Aorta (tissue), 5 donors: Measurements from ENCODE around the gene TEPSIN. TPM values are rescaled to one million over a fixed set of nuclear protein-coding genes. Genes with fewer than 3 reads are reported as not detected.

Source experiments
- ATAC-seq: fragments of 200-7000 bp; cut with Tn5 transposase; one replicate; pipeline ENCODE4 v1.9.1; 2022; ENCODE audit warnings: moderate library complexity; ENCODE audit not compliant: low FRiP score
- DNase-seq, 2 donors: peaks; one replicate each; pipeline ENCODE4 v3.0.0-alpha.2; 2020
- H3K27ac ChIP-seq, 2 donors: one replicate each; pipeline ENCODE4 v1.5.1; 2013; ENCODE audit warnings: low read length in 2 of 2, mild to moderate bottlenecking in 2 of 2, moderate library complexity in 2 of 2, control low read depth in 1 of 2, inconsistent platforms in 1 of 2, low read depth in 1 of 2
- H3K27me3 ChIP-seq, 2 donors: one replicate each; pipeline ENCODE4 v1.6.1; 2013; ENCODE audit warnings: control low read depth in 1 of 2, low read length in 1 of 2, mild to moderate bottlenecking in 1 of 2, moderate library complexity in 1 of 2; ENCODE audit not compliant: insufficient read depth in 2 of 2, control insufficient read depth in 1 of 2
- H3K36me3 ChIP-seq, 2 donors: one replicate each; pipeline ENCODE4 v1.6.1; 2013; ENCODE audit warnings: control low read depth in 1 of 2, low read length in 1 of 2, mild to moderate bottlenecking in 1 of 2; ENCODE audit not compliant: insufficient read depth in 2 of 2, control insufficient read depth in 1 of 2
- H3K4me1 ChIP-seq, 2 donors: one replicate each; pipeline ENCODE4 v1.6.1; 2013; ENCODE audit warnings: low read length in 2 of 2, control low read depth in 1 of 2, mild to moderate bottlenecking in 1 of 2, moderate library complexity in 1 of 2; ENCODE audit not compliant: insufficient read depth in 2 of 2, control insufficient read depth in 1 of 2
- H3K4me3 ChIP-seq, 2 donors: one replicate each; pipeline ENCODE4 v1.5.1; 2013; ENCODE audit warnings: low read length in 2 of 2, control low read depth in 1 of 2, mild to moderate bottlenecking in 1 of 2
- H3K9me3 ChIP-seq: one replicate; pipeline ENCODE4 v1.6.1; 2013; ENCODE audit warnings: mild to moderate bottlenecking, low read length; ENCODE audit not compliant: control insufficient read depth
- WGBS, 2 donors: extraction: QIAGEN DNeasy Blood & Tissue Kit; methylation state at CpG; one replicate each; pipeline ENCODE4 v1.1.7; 2013; 5-methylcytosine and 5-hydroxymethylcytosine counted together
- intact Hi-C, 2 donors: fragments of 100-400 bp; cut with DNase I; formaldehyde crosslinking; loops; one replicate each; pipeline versions ENCODE4 v1.14.2 to v1.15.0; 2022
- polyA plus RNA-seq, 2 donors: library from polyadenylated mRNA; stranded (reverse); fragments of 200-250 nt; gene quantifications; one replicate each; pipeline ENCODE4 v1.2.3, GENCODE V29; 2013
- total RNA-seq, 2 donors: library from RNA; stranded (reverse); fragmentation: NEBNext Ultra II Directional; extraction: Animal tissue kit (Norgen Biotek cat#: 25700); gene quantifications; one replicate each; pipeline ENCODE4 v1.2.1, GENCODE V29; 2021
- donor health status: healthy with polysubstance abuse.
- donor health status: Bipolar disorder and iron deficiency.
- donor health status: DM: no; HTN: no; CAD: no.
- donor health status: DM: no; HTN: no; CAD: no.
- donor health status: DM: yes; HTN: yes; CAD: no.

TEPSIN gene
- total and polyA plus RNA-seq, 4 donors: 5.6 to 79.0 (median 35.0) TPM

DNA sequence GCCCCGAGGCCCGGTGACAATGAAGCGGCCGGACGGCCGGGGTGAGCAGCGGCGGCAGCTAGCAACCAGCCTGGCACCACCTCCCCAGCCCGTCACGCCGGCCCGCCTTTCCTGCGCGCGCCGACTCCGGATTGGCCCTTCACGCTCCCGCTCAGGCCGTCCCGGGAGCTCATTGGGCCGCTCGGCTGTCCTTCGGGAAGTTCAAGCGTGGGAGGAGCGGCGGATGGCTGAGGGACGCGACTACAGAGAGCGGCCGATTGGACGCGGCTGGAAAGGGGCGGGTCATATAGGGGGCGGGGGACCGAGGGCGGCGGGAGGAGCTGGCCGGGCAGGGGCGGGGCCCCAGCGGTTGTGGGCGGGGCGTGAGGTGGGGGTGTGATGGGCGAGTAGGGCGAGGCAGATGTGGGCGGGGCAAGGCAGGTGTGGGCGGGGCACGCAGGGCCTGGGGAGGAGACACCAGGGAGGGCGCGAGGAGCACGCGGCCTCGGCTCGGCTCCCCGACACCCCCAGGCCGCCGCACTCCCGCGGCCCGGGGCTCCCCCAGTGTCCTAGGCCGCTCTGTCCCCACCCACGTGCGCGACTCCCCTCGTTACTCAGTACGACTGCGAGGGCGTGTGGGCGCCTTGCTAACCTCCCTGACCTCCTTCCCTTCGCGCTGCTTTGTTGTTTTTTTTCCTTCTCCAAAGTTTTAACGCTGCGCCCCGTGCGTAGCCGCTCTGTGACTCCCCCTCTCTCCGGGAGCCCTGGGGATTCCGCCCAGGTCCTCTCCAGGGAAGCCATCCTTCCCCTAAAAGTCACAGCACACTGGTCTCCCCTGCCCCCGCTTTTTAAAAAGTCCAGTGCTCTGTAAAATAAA lies 15.7 kb downstream of the TEPSIN start, which contains the start of gene CEP131:
CEP131 (minus strand) TSS at position 60 of the 856 bp plus-strand sequence. CDS start 2,909 bp downstream, outside the sequence.
- intact Hi-C loops: loop anchor here in 1 of 2 donors (2.0 kb wide), 1 partner anchor 16 kb away; the partner anchor contains the start of genes NDUFAF8 and TEPSIN
- 0 to 1% methylated on average over 57 to 79 of the region's 79 CpGs for WGBS, 2 donors
- DNase-seq: peak; percentile 100

GRCh38 chr17:81222620-81222905 lies 16.3 kb downstream of the TEPSIN start:
- no peak overlapping the region for H3K27ac ChIP-seq
- no peaks in the 10 kb centered on the region for H3K9me3 ChIP-seq
- H3K36me3 ChIP-seq: no peaks in the 10 kb centered on the region
- no peaks in the 10 kb centered on the region for H3K4me1 ChIP-seq
- 1% methylated on average over 28 to 30 of the region's 30 CpGs for WGBS, 2 donors
- ATAC-seq (no peak), DNase-seq (no peak)
- no peaks in the 10 kb centered on the region for H3K27me3 ChIP-seq
- intact Hi-C loops: loop anchor here in 1 of 2 donors (2.0 kb wide), 1 partner anchor 16 kb away; the partner anchor contains the start of genes NDUFAF8 and TEPSIN
- peak overlapping the region; percentile 19 to 59 for H3K4me3 ChIP-seq

More for the DNA sequence above, 15.7 kb downstream of the TEPSIN start, which contains the start of gene CEP131:
- Histone ChIP-seq H3K27me3 (no peaks in the 10 kb centered on the region), H3K4me3 (peak within 1 kb of the TSS; percentile 19 to 59), H3K36me3 (no peaks in the 10 kb centered on the region), H3K9me3 (no peaks in the 10 kb centered on the region), H3K27ac (no peak within 1 kb of the TSS), H3K4me1 (no peaks in the 10 kb centered on the region)
- ATAC-seq: peak; percentile 99

DNA sequence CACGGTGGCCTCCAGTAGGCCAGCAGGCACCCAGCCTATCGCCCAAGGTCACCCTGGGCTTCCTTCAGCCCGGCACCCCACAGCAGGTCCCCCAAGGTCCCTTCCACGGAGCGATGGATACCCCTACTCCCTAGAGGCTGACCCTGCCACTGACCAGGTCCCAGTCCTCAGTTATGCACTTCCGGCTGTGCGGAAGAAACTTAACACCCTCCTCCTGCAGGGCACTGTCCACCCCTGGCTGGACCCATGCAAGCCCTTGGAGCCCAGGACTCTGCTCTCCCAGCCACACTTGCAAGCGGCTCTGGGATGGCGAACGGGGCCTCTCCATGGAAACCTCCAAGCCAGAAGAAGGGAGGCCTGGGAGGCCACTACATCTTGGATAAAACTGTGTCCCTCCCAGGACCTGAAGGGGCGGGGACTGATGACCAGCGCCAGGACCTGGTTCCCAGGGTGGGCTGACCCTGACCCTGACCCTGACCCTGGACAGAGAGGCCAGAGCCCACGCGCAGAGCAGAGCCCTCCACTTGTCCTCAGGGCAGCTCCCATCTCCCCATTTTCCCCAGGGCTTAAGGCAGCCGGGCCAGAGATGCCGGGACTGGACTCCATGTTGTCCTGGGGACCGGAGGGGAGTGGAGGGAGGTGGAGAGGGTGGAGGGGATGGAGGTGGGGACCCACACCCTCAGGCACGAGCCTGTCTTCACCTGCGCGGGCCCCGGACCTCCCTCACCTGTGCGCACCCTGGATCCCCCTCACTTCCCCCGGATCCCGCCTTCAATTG lies 16.8 kb downstream of the TEPSIN start:
- H3K4me3 ChIP-seq: peak overlapping the region; percentile 19 to 59
- WGBS, 2 donors: 19 to 24% methylated on average over 19 to 24 of the region's 24 CpGs
- intact Hi-C loops: loop anchor here in 1 of 2 donors (2.0 kb wide), 1 partner anchor 17 kb away; the partner anchor contains the start of genes NDUFAF8 and TEPSIN

DNA sequence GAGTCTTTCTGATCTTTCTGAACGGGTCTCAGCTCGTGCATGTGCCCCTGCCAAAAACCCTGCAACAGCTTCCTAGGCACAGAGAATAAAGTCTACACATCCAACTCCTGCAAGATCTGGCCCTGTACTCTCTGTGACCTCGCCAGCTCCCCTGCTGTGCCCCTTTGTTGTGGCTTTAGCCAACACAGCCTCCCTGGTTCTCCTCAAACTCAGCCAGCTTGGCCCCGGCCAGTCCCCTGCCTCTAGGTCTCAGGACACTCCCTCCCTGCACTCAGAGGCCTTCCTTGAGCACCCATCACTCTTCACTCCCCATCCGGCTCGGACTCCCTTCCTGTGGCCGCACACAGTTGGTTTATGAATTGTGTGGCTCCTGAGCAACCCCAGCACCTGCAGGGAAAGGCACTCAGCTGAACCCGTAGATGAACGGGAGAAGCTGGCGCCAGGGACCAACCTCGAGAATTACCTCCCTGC lies 17.4 kb downstream of the TEPSIN start:
- 69 to 73% methylated on average over 11 of the region's 11 CpGs for WGBS, 2 donors
- no peak overlapping the region for H3K4me3 ChIP-seq
- intact Hi-C loops: no loop called here
- H3K9me3 ChIP-seq: no peaks in the 10 kb centered on the region
- no peaks in the 10 kb centered on the region for H3K4me1 ChIP-seq
- DNase-seq: no peak
- H3K27ac ChIP-seq: no peak overlapping the region
- no peak for ATAC-seq
- no peaks in the 10 kb centered on the region for H3K27me3 ChIP-seq
- no peaks in the 10 kb centered on the region for H3K36me3 ChIP-seq

More for the DNA sequence above, 16.8 kb downstream of the TEPSIN start:
- no peaks in the 10 kb centered on the region for H3K4me1 ChIP-seq
- no peaks in the 10 kb centered on the region for H3K36me3 ChIP-seq
- ATAC-seq: no peak
- no peaks in the 10 kb centered on the region for H3K27me3 ChIP-seq
- no peaks in the 10 kb centered on the region for H3K9me3 ChIP-seq
- H3K27ac ChIP-seq: no peak overlapping the region
- no peak for DNase-seq

DNA sequence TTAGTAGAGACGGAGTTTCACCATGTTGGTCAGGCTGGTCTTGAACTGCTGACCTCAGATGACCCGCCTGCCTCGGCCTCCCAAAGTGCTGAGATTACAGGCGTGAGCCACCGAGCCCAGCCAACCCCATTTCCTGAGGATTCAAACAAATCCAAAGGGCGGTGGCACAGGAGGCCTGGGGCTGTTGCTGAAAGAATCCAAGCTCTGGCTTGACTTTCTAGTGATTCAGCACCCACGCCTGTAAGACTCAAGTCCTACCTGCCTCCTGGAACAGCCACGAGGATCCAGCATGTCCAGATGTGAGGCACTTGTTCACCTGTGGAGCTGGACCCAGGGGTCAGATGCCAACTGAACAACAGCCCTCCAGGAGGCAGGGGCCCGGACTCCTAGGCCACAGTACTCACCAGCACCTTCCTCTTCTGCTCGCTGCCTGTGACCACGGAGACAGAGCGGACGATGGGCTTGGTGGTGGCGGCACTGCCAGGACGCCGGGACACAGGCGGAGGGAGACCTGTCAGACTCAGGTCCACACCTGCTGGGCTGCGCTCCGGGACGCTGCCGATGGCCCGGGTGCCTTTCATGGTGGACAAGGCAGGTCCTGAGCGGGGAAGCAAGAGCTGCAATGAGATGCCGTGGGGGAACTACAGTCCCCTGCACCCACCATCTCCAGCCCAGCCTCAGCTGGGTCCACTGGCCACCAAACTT lies 19.2 kb downstream of the TEPSIN start:
- intact Hi-C loops: no loop called here
- 95 to 96% methylated on average over 24 of the region's 24 CpGs for WGBS, 2 donors

DNA sequence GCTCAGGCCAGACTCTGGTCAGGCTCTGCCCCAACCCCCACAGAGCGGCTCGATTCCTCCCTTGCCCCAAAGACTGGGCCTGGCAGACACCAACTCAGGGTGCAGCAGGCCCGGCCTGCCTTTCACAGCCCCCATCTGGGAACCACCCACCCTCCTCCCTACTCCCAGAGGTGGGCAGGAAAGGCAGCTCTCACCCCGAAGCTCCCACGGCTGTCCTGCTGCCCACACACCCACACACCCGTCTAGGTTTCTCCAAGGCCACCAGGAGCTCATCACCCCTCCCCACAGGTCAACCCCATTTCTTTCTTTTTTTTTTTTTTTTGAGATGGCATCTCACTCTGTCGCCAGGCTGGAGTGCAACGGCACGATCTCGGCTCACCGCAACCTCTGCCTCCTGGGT lies 19.9 kb downstream of the TEPSIN start:
- intact Hi-C loops: no loop called here
- H3K9me3 ChIP-seq: no peaks in the 10 kb centered on the region
- H3K4me3 ChIP-seq: no peak overlapping the region
- 95 to 96% methylated on average over 11 of the region's 11 CpGs for WGBS, 2 donors
- no peak for ATAC-seq
- H3K27ac ChIP-seq: no peak overlapping the region
- no peak for DNase-seq
- no peaks in the 10 kb centered on the region for H3K36me3 ChIP-seq
- H3K4me1 ChIP-seq: no peaks in the 10 kb centered on the region
- no peaks in the 10 kb centered on the region for H3K27me3 ChIP-seq

More for the DNA sequence above, 19.2 kb downstream of the TEPSIN start:
- H3K4me1 ChIP-seq: no peaks in the 10 kb centered on the region
- H3K36me3 ChIP-seq: no peaks in the 10 kb centered on the region
- no peak for DNase-seq
- H3K27ac ChIP-seq: no peak overlapping the region
- no peaks in the 10 kb centered on the region for H3K27me3 ChIP-seq
- no peaks in the 10 kb centered on the region for H3K9me3 ChIP-seq
- ATAC-seq: no peak
- H3K4me3 ChIP-seq: no peak overlapping the region

DNA sequence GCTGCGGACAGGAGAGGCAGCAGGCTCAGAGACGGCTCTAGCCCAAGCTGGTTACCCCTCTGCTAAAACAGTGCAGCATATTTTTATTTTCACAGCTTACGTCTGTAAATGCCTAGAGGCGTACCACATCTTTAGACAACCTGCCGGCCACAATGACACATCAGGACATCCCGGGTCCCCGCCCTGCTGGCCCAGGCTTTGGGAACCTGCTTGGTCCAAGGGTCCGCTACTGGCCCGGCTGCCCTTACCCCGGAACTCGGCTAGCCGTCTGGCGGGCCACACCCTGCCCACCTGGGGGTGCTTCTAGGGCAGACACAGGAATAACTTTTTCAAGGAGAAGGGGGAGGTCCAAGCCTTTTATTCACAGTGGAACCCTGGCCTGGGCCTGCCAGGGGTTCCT lies 20.4 kb downstream of the TEPSIN start:
- Histone ChIP-seq H3K4me1 (no peaks in the 10 kb centered on the region), H3K9me3 (no peaks in the 10 kb centered on the region), H3K27ac (no peak overlapping the region), H3K27me3 (no peaks in the 10 kb centered on the region), H3K4me3 (no peak overlapping the region), H3K36me3 (no peaks in the 10 kb centered on the region)
- WGBS, 2 donors: 91 to 93% methylated on average over 13 of the region's 13 CpGs
- ATAC-seq (no peak), DNase-seq (no peak)
- intact Hi-C loops: no loop called here

GRCh38 chr17:81217491-81217890 lies 21.4 kb downstream of the TEPSIN start:
- 92 to 94% methylated on average over 18 of the region's 18 CpGs for WGBS, 2 donors

More at GRCh38 chr17:81217491-81217890, 21.4 kb downstream of the TEPSIN start:
- Histone ChIP-seq H3K4me3 (no peak overlapping the region), H3K27ac (no peak overlapping the region), H3K27me3 (no peaks in the 10 kb centered on the region), H3K36me3 (no peaks in the 10 kb centered on the region), H3K4me1 (no peaks in the 10 kb centered on the region), H3K9me3 (no peaks in the 10 kb centered on the region)
- intact Hi-C loops: no loop called here
- ATAC-seq: no peak
- no peak for DNase-seq
